ENCODE measurements around the gene SFXN4. TPM values are rescaled to one million over a fixed set of nuclear protein-coding genes. Genes with fewer than 3 reads are reported as not detected.
A peak's percentile ranks its signal among the peaks of the same experiment; 100 is the strongest.

Gene SFXN4
- total RNA-seq, 1 experiment from 2014 or later, result 21.9 TPM

- H2AK5ac ChIP-seq (ENCODE audit: insufficient read length, low read length), result no peak overlapping the region
- H3K4me1 Mint-ChIP-seq, result peaks cover 17 to 20% of the 10 kb centered on the region in 2 experiments
- H3T11ph ChIP-seq (ENCODE audit: low read length), result no peak overlapping the region
- peaks cover 13% of the 10 kb centered on the region for H3K27me3 Mint-ChIP-seq (ENCODE audit: low read depth)
- no peak overlapping the region for H3K9ac ChIP-seq (ENCODE audit: extremely low read depth, insufficient read length, low read length)
- H3K4ac ChIP-seq (ENCODE audit: low read depth, low read length), result no peak overlapping the region
- no peak overlapping the region for H2BK20ac ChIP-seq (ENCODE audit: low read depth, low read length, poor library complexity, severe bottlenecking)
- DNase-seq, result peak; percentile 47
- H3K18ac ChIP-seq (ENCODE audit: insufficient read length, low read depth, low read length), result no peak overlapping the region
- H3K27ac ChIP-seq (ENCODE audit: insufficient read length, low read depth, low read length), result no peak overlapping the region
- no peaks in the 10 kb centered on the region for H3K9me3 Mint-ChIP-seq
- no peak overlapping the region for H3K4me2 ChIP-seq (ENCODE audit: insufficient read depth, insufficient read length, low read length)
- H3K56ac ChIP-seq (ENCODE audit: insufficient read length, low read depth, low read length), result no peak overlapping the region
- no peaks in the 10 kb centered on the region for H3K23me2 ChIP-seq (ENCODE audit: insufficient read length, low read depth, low read length, poor library complexity, severe bottlenecking)
- H2BK15ac ChIP-seq (ENCODE audit: low read depth, low read length), result no peak overlapping the region
- H3K9me3 ChIP-seq (ENCODE audit: control insufficient read depth, low read depth, low read length), result no peaks in the 10 kb centered on the region
- no peak overlapping the region for H2BK120ac ChIP-seq (ENCODE audit: low read depth, low read length, poor library complexity, severe bottlenecking)
- no peaks in the 10 kb centered on the region for H3K4me1 ChIP-seq (ENCODE audit: insufficient read depth, low read length)
- peak; percentile 65 for TF ChIP-seq CTCF (conservative IDR thresholded peaks at IDR 0.05)
- no peak overlapping the region for H2BK5ac ChIP-seq (ENCODE audit: insufficient read length, low read length)
- no peaks in the 10 kb centered on the region for H3K27me3 ChIP-seq (ENCODE audit: insufficient read depth, low read length)
- H4K8ac ChIP-seq (replicated peaks; ENCODE audit: insufficient read length, low read depth, low read length), result no peak overlapping the region
- no peak overlapping the region for H2BK12ac ChIP-seq (ENCODE audit: insufficient read length, low read depth, low read length)
- peak overlapping the region in 1 of 3 experiments; percentile 80; a peak in 1 of 7 replicates for H3K27ac Mint-ChIP-seq
- no peak overlapping the region for H3K4me3 Mint-ChIP-seq
- no peak overlapping the region for H3K14ac ChIP-seq (ENCODE audit: insufficient read depth, low read length)
- no peak overlapping the region for H2AFZ ChIP-seq (ENCODE audit: low read length)
- no peak overlapping the region for H4K5ac ChIP-seq (ENCODE audit: insufficient read length, low read depth, low read length)
- H4K91ac ChIP-seq (ENCODE audit: insufficient read length, low read depth, low read length), result no peak overlapping the region
- H3K79me2 ChIP-seq (ENCODE audit: insufficient read depth, low read length), result no peaks in the 10 kb centered on the region
- H3K36me3 Mint-ChIP-seq (ENCODE audit: insufficient read depth in 1 of 3, low read depth in 3 of 3), result no peaks in the 10 kb centered on the region
- H3K23ac ChIP-seq (ENCODE audit: insufficient read length, low read depth, low read length), result no peak overlapping the region
- H4K20me1 ChIP-seq (ENCODE audit: control insufficient read depth, insufficient read depth, insufficient read length), result no peaks in the 10 kb centered on the region
- H3K79me1 ChIP-seq (ENCODE audit: insufficient read depth, low read depth, low read length, poor library complexity, severe bottlenecking), result no peaks in the 10 kb centered on the region
- no CpG with 5 or more reads among the region's 7 CpGs for WGBS (ENCODE audit: extremely low coverage, insufficient read length, low lambda C conversion rate)
These were observed 32.9 kb upstream of the SFXN4 start for GRCh38 chr10:119198438-119198837.

Data from H9 (cell line).